SK-N-SH (cell line): ENCODE results near the gene ARHGAP21.

Experiments used
- CTCF ChIP-seq: fragments of 200-600 bp; sonication (generic); IDR thresholded peaks from 2 replicates; pipeline ENCODE4 v1.6.1; 2017; ENCODE audit warnings: antibody characterized with exemption, mild to moderate bottlenecking, moderate library complexity
- EP300 ChIP-seq, 2 experiments: IDR thresholded peaks; 2 replicates each; pipeline versions ENCODE4 v1.4.0 to v1.6.1; 2012; ENCODE audit warnings: borderline replicate concordance in 1 of 2, low read depth in 1 of 2, low read length in 1 of 2
- GATA2 ChIP-seq: sonication (generic); formaldehyde crosslinking; IDR thresholded peaks from 2 replicates; pipeline ENCODE4 v1.5.0; 2020; ENCODE audit warnings: mild to moderate bottlenecking, missing genetic modification reagents
- POLR2AphosphoS5 ChIP-seq: IDR thresholded peaks from 2 replicates; pipeline ENCODE4 v1.6.1; 2012; ENCODE audit warnings: low read depth, low read length
- RFX5 ChIP-seq: IDR thresholded peaks from 2 replicates; pipeline ENCODE4 v1.6.1; 2012; ENCODE audit warnings: mild to moderate bottlenecking, improper control_type of control experiment, low read length
- SIN3A ChIP-seq: IDR thresholded peaks from 2 replicates; pipeline ENCODE4 v1.6.1; 2012; ENCODE audit warnings: low read depth, mild to moderate bottlenecking, low read length, moderate library complexity, borderline replicate concordance
- TCF12 ChIP-seq: IDR thresholded peaks from 2 replicates; pipeline ENCODE4 v1.4.0; 2012
- TF ChIP-seq, protein P1 (sequence below): fragments of 150-350 bp; IDR thresholded peaks from 2 replicates; pipeline ENCODE4 v1.6.1; 2017; ENCODE audit warnings: antibody characterized with exemption, low read length, low read depth, borderline replicate concordance
- TF ChIP-seq, protein P2 (sequence below): IDR thresholded peaks from 2 replicates; pipeline ENCODE4 v1.6.1; 2012; ENCODE audit warnings: mild to moderate bottlenecking, low read depth, low read length, moderate library complexity

DNA sequence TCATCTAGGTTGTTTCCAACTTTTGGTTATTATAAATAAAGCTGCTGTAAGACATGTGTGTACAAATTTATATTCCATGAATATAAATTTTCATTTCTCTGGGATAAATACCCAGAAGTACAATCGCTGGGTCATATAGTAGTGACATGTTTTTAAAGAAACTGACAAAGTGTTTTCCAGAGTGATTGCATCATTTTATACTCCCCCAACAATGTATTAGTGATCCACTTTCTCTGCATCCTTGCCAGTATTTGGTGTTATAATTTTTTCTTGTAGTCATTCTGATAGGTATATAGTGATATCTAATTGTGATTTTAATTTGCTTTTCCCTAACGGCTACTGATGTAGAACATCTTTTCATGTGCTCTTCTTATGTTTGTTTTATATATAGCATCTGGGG lies 27.0 kb upstream of the ARHGAP21 start:
- TF ChIP-seq RFX5: no peak
- TF ChIP-seq CTCF: no peak
- TF ChIP-seq EP300 (IDR thresholded peaks at IDR 0.05; ENCODE audit: borderline replicate concordance in 1 of 2, low read depth in 1 of 2, low read length in 1 of 2): no peak
- TF ChIP-seq, protein P1, sequence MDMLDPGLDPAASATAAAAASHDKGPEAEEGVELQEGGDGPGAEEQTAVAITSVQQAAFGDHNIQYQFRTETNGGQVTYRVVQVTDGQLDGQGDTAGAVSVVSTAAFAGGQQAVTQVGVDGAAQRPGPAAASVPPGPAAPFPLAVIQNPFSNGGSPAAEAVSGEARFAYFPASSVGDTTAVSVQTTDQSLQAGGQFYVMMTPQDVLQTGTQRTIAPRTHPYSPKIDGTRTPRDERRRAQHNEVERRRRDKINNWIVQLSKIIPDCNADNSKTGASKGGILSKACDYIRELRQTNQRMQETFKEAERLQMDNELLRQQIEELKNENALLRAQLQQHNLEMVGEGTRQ: no peak
- TF ChIP-seq SIN3A: no peak
- no peak for TF ChIP-seq POLR2AphosphoS5
- no peak for TF ChIP-seq TCF12
- TF ChIP-seq, protein P2, sequence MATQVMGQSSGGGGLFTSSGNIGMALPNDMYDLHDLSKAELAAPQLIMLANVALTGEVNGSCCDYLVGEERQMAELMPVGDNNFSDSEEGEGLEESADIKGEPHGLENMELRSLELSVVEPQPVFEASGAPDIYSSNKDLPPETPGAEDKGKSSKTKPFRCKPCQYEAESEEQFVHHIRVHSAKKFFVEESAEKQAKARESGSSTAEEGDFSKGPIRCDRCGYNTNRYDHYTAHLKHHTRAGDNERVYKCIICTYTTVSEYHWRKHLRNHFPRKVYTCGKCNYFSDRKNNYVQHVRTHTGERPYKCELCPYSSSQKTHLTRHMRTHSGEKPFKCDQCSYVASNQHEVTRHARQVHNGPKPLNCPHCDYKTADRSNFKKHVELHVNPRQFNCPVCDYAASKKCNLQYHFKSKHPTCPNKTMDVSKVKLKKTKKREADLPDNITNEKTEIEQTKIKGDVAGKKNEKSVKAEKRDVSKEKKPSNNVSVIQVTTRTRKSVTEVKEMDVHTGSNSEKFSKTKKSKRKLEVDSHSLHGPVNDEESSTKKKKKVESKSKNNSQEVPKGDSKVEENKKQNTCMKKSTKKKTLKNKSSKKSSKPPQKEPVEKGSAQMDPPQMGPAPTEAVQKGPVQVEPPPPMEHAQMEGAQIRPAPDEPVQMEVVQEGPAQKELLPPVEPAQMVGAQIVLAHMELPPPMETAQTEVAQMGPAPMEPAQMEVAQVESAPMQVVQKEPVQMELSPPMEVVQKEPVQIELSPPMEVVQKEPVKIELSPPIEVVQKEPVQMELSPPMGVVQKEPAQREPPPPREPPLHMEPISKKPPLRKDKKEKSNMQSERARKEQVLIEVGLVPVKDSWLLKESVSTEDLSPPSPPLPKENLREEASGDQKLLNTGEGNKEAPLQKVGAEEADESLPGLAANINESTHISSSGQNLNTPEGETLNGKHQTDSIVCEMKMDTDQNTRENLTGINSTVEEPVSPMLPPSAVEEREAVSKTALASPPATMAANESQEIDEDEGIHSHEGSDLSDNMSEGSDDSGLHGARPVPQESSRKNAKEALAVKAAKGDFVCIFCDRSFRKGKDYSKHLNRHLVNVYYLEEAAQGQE: no peak
- TF ChIP-seq GATA2 (CRISPR knock-in tag): no peak
